T-helper 1 cell treated with Interleukin-12 subunit alpha and Interleukin-12 subunit beta and Interleukin-4 antibody, amounts not matched to agents 30 μg/mL and 1 μg/mL, for 36 hours (primary cell): ENCODE data around the gene PTN.
"Not testable (repeated sequence)": the region's sequence is repeated elsewhere in the genome, so short reads cannot be mapped to it uniquely, and the experiment has no call there.

Experiments
- H3K27ac Mint-ChIP-seq: one replicate; pipeline ENCODE4 v1.8.0; 2021; ENCODE audit warnings: mild to moderate bottlenecking, mixed read lengths
- H3K27me3 Mint-ChIP-seq: one replicate; pipeline ENCODE4 v1.8.0; 2021; ENCODE audit warnings: low read depth, mixed read lengths
- H3K36me3 Mint-ChIP-seq: one replicate; pipeline ENCODE4 v1.8.0; 2021; ENCODE audit warnings: low read depth, mixed read lengths
- H3K4me1 Mint-ChIP-seq: one replicate; pipeline ENCODE4 v1.8.0; 2021; ENCODE audit warnings: low read depth, mixed read lengths
- H3K4me3 Mint-ChIP-seq: one replicate; pipeline ENCODE4 v1.8.0; 2021; ENCODE audit warnings: mild to moderate bottlenecking, moderate library complexity, mixed read lengths
- H3K9me3 Mint-ChIP-seq: one replicate; pipeline ENCODE4 v1.8.0; 2021; ENCODE audit warnings: mixed read lengths

The PTN gene

DNA sequence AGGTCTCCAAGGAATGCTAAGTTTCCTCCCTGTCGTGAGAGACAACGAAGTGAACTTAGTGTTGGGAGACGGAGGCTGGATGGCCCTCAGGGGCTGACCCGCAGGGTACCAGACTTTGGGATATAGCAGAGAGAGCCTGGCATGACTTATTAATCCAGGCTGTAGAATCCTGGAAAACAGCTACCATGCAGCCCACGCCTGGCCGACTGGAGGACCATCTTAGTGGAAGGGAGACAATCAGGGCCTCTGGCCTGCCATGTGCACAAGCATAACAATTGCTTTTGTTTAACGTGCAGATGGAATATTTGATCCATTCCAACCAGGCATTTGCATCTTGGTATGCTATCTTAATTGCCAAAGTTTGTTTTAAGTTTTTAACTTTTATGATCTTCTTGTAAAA is 78.1 kb downstream of the PTN start:
- H3K4me3 Mint-ChIP-seq, H3K27ac Mint-ChIP-seq, H3K4me1 Mint-ChIP-seq, H3K9me3 Mint-ChIP-seq, H3K36me3 Mint-ChIP-seq, H3K27me3 Mint-ChIP-seq: not testable (repeated sequence)

GRCh38 chr7:137262599-137262998 is 80.9 kb downstream of the PTN start:
- Mint-ChIP-seq H3K4me3 (no peak overlapping the region), H3K36me3 (no peaks in the 10 kb centered on the region), H3K27me3 (no peaks in the 10 kb centered on the region), H3K27ac (no peak overlapping the region), H3K4me1 (no peaks in the 10 kb centered on the region), H3K9me3 (no peaks in the 10 kb centered on the region)

GRCh38 chr7:137258552-137258951 is 85.0 kb downstream of the PTN start:
- Mint-ChIP-seq H3K27me3 (no peaks in the 10 kb centered on the region), H3K4me3 (no peak overlapping the region), H3K27ac (no peak overlapping the region), H3K36me3 (no peaks in the 10 kb centered on the region), H3K4me1 (no peaks in the 10 kb centered on the region), H3K9me3 (peaks cover 5% of the 10 kb centered on the region)

DNA sequence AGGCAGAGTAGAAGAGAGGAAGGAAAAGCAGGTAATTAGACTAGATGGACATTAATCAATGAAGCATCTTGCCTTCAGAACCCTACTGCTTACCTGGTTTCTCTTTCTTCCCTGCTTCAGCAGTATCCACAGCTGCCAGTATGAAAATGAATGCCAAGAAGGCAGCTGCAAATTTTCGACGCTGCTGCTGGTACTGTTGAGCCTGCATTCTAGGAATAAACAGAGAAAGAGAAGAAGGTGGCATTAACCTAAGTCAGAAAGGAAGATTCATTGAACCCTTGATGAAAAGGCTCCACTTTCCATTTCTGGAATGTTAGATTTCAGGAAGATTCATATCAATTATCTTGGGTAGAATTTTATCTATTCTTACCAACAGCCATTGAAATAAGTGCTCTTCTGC is 88.8 kb downstream of the PTN start:
- H3K4me1 Mint-ChIP-seq: no peaks in the 10 kb centered on the region
- no peaks in the 10 kb centered on the region for H3K36me3 Mint-ChIP-seq
- H3K4me3 Mint-ChIP-seq: no peak overlapping the region
- H3K27me3 Mint-ChIP-seq: no peaks in the 10 kb centered on the region
- peaks cover 5% of the 10 kb centered on the region for H3K9me3 Mint-ChIP-seq
- no peak overlapping the region for H3K27ac Mint-ChIP-seq

DNA sequence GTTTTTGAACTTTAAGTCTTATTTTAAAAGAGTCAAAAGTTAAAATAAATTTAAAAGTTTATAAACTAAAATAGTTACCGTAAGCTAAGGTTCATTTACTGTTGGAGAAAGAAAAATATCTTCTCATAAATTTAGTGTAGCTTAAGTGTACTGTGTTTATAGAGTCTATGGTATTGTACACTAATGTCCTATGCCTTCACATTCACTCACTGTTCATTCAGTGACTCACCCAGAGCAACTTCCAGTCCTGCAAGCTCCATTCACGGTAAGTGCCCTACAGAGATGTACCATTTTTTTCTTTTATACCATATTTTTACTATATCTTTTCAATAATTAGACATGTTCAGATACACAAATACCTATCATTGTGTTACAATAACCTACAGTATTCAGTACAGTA is 97.6 kb downstream of the PTN start:
- Mint-ChIP-seq H3K27ac (no peak overlapping the region), H3K4me1 (no peaks in the 10 kb centered on the region), H3K36me3 (no peaks in the 10 kb centered on the region), H3K4me3 (no peak overlapping the region), H3K27me3 (no peaks in the 10 kb centered on the region), H3K9me3 (no peaks in the 10 kb centered on the region)

- Mint-ChIP-seq H3K36me3 (no peaks in the 10 kb centered on the region), H3K4me1 (no peaks in the 10 kb centered on the region), H3K27me3 (no peaks in the 10 kb centered on the region), H3K4me3 (no peak overlapping the region), H3K9me3 (no peaks in the 10 kb centered on the region), H3K27ac (no peak overlapping the region)
Observed at GRCh38 chr7:137245186-137245585, 98.3 kb downstream of the PTN start.

DNA sequence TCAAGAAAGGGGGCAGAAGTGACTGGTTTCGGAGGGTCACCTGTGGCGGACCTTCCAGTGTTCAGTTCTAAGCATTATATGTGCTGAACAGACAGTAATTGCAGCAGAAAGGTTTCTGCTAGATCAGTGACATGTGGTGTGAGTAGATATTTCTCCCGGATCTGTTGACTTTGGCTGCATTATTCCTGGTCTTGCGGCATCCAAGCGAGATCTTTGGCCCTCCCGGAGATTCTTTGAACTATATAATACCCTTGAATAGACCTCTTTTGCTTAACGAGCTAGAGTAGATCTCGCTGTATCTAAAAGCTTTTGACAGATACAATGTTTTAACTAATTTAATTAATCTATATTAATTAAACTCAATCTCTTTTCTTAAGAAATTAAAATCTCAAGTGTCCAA is 99.8 kb downstream of the PTN start:
- Mint-ChIP-seq H3K4me1 (no peaks in the 10 kb centered on the region), H3K9me3 (no peaks in the 10 kb centered on the region), H3K36me3 (no peaks in the 10 kb centered on the region), H3K4me3 (no peak overlapping the region), H3K27ac (no peak overlapping the region), H3K27me3 (no peaks in the 10 kb centered on the region)

DNA sequence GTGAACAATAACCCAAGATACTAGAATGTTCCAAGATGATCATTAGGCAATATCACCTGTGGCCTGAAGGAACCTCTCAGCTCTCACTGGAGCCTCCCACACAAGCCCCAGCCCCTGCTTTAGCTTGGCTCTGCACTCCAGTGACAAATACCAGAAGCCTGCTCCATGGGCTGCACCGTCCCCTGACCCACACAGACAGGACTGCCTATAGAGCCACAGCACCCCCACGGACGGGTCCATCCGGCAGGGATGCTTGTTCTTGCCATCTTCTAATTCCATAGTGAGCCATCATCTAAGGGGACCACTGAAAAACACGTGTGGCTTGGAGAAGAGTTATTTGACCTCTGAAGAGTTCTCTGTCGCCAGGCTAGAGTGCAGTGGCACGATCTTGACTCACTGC is 100.9 kb downstream of the PTN start:
- Mint-ChIP-seq H3K36me3 (no peaks in the 10 kb centered on the region), H3K4me1 (no peaks in the 10 kb centered on the region), H3K4me3 (no peak overlapping the region), H3K27me3 (no peaks in the 10 kb centered on the region), H3K27ac (no peak overlapping the region), H3K9me3 (no peaks in the 10 kb centered on the region)

GRCh38 chr7:137241655-137242360 is 101.7 kb downstream of the PTN start:
- no peaks in the 10 kb centered on the region for H3K36me3 Mint-ChIP-seq
- no peak overlapping the region for H3K4me3 Mint-ChIP-seq
- no peaks in the 10 kb centered on the region for H3K4me1 Mint-ChIP-seq
- H3K27me3 Mint-ChIP-seq: no peaks in the 10 kb centered on the region
- H3K27ac Mint-ChIP-seq: no peak overlapping the region
- H3K9me3 Mint-ChIP-seq: no peaks in the 10 kb centered on the region

DNA sequence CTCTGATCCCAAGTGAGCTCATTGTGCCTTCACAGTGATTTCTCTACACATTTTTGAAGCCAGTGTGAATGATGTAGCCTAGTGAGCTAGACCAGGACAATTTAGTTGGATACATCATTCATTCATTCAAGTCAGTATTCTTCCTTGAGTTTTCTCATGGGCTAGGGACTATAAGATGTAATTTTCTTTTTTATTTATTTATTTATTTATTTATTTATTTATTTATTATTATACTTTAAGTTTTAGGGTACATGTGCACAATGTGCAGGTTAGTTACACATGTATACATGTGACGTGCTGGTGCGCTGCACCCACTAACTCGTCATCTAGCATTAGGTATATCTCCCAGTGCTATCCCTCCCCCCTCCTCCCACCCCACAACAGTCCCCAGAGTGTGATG is 104.3 kb downstream of the PTN start:
- not testable (repeated sequence) for H3K4me3 Mint-ChIP-seq, H3K36me3 Mint-ChIP-seq, H3K4me1 Mint-ChIP-seq, H3K9me3 Mint-ChIP-seq, H3K27me3 Mint-ChIP-seq, H3K27ac Mint-ChIP-seq

DNA sequence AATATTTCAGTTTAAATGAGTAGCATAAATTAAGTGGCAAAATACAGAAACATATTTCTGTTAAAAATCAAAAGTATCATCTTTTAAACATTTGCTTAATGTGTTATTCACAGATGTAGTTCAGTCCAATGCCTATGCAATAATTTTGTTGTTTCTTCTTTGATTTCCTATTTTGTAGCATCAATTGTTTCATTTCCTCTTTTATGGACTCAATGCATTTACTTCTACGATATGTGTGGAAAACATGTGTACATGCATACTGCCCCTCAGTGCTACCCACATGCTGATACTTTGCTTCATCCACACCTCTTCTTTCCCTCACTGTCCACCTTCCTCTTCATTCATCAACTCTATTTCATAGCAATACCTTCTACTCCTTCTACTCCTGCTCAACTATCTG is 108.1 kb downstream of the PTN start:
- H3K27me3 Mint-ChIP-seq: no peaks in the 10 kb centered on the region
- no peak overlapping the region for H3K4me3 Mint-ChIP-seq
- no peaks in the 10 kb centered on the region for H3K36me3 Mint-ChIP-seq
- H3K9me3 Mint-ChIP-seq: no peaks in the 10 kb centered on the region
- H3K4me1 Mint-ChIP-seq: no peaks in the 10 kb centered on the region
- no peak overlapping the region for H3K27ac Mint-ChIP-seq

GRCh38 chr7:137231167-137231566 is 112.4 kb downstream of the PTN start:
- Mint-ChIP-seq H3K36me3 (no peaks in the 10 kb centered on the region), H3K27me3 (no peaks in the 10 kb centered on the region), H3K4me3 (no peak overlapping the region), H3K4me1 (no peaks in the 10 kb centered on the region), H3K27ac (no peak overlapping the region), H3K9me3 (no peaks in the 10 kb centered on the region)

DNA sequence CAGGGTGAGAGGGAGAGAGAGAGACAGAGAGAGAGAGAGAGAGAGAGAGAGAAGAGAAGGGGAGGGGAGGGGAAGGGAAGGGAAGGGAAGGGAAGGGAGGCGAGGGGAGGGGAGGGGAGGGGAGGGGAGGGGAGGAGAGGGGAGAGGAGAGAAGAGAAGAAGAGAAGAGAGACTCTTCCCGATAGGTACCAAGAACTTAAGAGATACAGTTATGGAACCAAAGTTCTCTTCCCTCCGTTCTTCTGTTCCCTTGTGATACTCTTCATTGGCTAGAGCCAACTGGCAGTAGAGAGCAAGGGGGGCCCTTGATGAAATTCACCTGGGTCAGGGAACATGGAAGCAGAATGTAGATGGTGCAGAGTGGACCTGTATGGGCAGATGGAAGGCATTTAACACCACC is 122.1 kb downstream of the PTN start:
- H3K9me3 Mint-ChIP-seq: peaks cover 6% of the 10 kb centered on the region
- H3K27ac Mint-ChIP-seq: no peak overlapping the region
- no peaks in the 10 kb centered on the region for H3K36me3 Mint-ChIP-seq
- no peaks in the 10 kb centered on the region for H3K4me1 Mint-ChIP-seq
- no peak overlapping the region for H3K4me3 Mint-ChIP-seq
- no peaks in the 10 kb centered on the region for H3K27me3 Mint-ChIP-seq

GRCh38 chr7:137213744-137214143 is 129.8 kb downstream of the PTN start:
- Mint-ChIP-seq H3K9me3 (peaks cover 11% of the 10 kb centered on the region), H3K27ac (no peak overlapping the region), H3K4me3 (no peak overlapping the region), H3K4me1 (no peaks in the 10 kb centered on the region), H3K27me3 (no peaks in the 10 kb centered on the region), H3K36me3 (no peaks in the 10 kb centered on the region)

DNA sequence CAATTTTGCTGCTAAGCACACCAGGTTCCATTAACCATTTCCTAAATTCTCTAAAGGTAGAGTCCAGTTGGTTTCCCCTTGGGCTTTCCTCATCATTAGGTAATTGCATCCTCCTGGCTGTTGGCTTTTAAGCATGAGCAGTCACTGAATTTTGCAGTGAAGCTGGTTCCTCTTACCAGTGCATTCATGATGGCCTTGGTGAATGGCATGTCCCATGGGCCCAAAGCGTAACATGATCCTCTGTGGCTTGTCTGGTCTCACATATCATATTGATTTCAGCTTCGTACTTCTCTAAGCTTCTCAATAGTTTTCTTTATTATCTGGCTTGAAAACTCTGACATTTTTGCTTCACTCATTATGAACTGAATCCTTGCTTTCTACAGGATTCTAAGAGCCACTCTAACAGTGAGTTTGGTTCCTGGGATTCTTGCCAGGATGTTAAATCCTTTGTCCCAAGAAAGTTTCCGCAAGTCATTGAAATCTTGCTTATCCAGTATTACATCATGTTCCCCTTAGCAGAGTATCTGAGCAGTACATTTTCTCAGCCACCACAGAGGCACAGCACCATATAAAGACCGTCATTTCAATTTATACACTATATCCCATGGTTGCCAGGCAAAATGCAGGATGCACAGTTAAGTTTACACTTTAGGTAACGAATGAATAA is 134.2 kb downstream of the PTN start:
- Mint-ChIP-seq H3K4me1 (no peaks in the 10 kb centered on the region), H3K27ac (no peak overlapping the region), H3K36me3 (no peaks in the 10 kb centered on the region), H3K4me3 (no peak overlapping the region), H3K27me3 (no peaks in the 10 kb centered on the region), H3K9me3 (peaks cover 5% of the 10 kb centered on the region)

GRCh38 chr7:137206770-137207169 is 136.8 kb downstream of the PTN start:
- Mint-ChIP-seq H3K36me3 (no peaks in the 10 kb centered on the region), H3K27me3 (no peaks in the 10 kb centered on the region), H3K4me1 (no peaks in the 10 kb centered on the region), H3K4me3 (no peak overlapping the region), H3K27ac (no peak overlapping the region), H3K9me3 (peaks cover 5% of the 10 kb centered on the region)
